SJCRH30 (cell line): ENCODE measurements around the gene SMIM21. TPM values are rescaled to one million over a fixed set of nuclear protein-coding genes. Genes with fewer than 3 reads are reported as not detected.

Experiments
- DNase-seq, 2 experiments: peaks; one replicate each; pipeline ENCODE4 v3.0.0-alpha.2; 2015 to 2020
- H3K27ac ChIP-seq: fragments of 250-450 bp; sonication (Bioruptor Pico); 2 replicates; pipeline ENCODE4 v1.5.1; 2020; ENCODE audit warnings: mild to moderate bottlenecking, moderate library complexity
- H3K27me3 ChIP-seq: fragments of 250-450 bp; sonication (Bioruptor Pico); 2 replicates; pipeline ENCODE4 v1.5.1; 2020; ENCODE audit warnings: mild to moderate bottlenecking, moderate library complexity
- H3K36me3 ChIP-seq: fragments of 250-450 bp; sonication (Bioruptor Pico); 2 replicates; pipeline ENCODE4 v1.5.1; 2020; ENCODE audit warnings: mild to moderate bottlenecking, moderate library complexity
- H3K4me1 ChIP-seq: fragments of 250-450 bp; sonication (Bioruptor Pico); 2 replicates; pipeline ENCODE4 v1.5.1; 2020; ENCODE audit warnings: mild to moderate bottlenecking, moderate library complexity
- H3K4me3 ChIP-seq: fragments of 250-450 bp; sonication (Bioruptor Pico); 2 replicates; pipeline ENCODE4 v1.5.1; 2020; ENCODE audit warnings: mild to moderate bottlenecking, moderate library complexity
- H3K9me3 ChIP-seq: fragments of 250-450 bp; sonication (Bioruptor Pico); replicated peaks from 2 replicates; pipeline ENCODE4 v1.5.1; 2020; ENCODE audit warnings: mild to moderate bottlenecking, moderate library complexity
- total RNA-seq: library from RNA; depleted of rRNA; stranded (reverse); fragments of >200 nt; shearing (Covaris generic); gene quantifications from 2 replicates; pipeline ENCODE4 v1.2.3, GENCODE V29; 2014; rRNA removed

Gene SMIM21
- total RNA-seq: not detected in 2 replicates

DNA sequence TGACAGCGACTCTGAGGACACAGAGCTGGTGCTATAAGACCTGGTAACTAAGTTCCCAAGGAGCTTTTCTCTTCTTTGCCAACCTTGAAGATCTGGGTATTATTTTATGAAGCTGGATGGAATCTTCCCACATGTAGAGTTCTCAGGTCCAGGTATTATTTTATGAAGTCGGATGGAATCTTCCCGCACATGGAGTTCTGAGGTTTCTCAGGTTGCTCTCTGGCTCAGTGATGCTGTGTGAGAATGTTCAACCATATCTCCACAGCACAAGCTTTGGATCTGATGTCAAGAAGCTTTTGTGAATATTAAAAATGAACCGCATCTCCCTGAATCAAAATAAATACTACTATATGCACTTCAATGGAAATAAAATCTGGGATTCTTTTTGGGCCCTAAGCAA lies at the start of gene SMIM21:
Gene SMIM21 (minus strand): TSS at position 101 of the 400 bp plus-strand sequence. CDS start 140 bp downstream, outside the sequence.
- H3K27ac ChIP-seq: no peak within 1 kb of the TSS
- H3K9me3 ChIP-seq: no peaks in the 10 kb centered on the region
- H3K27me3 ChIP-seq: no peaks in the 10 kb centered on the region
- H3K36me3 ChIP-seq: no peaks in the 10 kb centered on the region
- H3K4me3 ChIP-seq: no peak within 1 kb of the TSS
- H3K4me1 ChIP-seq: no peaks in the 10 kb centered on the region
- no peak for DNase-seq

DNA sequence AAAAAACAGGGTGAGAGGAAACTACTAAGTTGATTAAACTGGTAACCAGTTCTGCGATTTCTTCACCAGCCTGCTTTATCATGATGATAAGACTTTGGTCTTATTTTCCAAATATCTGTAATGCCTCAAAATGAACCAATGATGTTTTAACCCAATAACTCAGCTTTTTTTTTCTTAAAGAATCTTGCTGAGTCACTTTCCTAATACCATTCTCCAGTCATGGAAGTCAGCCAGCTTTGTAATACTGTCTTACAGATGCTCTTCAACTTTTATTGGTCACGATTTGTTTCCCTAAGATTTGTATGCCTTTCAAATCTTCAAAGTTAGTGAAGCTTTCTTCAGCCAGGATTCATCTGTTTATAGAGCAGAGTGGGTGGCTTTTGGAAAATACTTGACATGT lies 47.7 kb upstream of the SMIM21 start:
- Histone ChIP-seq H3K36me3 (no peaks in the 10 kb centered on the region), H3K27ac (no peak overlapping the region), H3K4me3 (no peak overlapping the region), H3K27me3 (no peaks in the 10 kb centered on the region), H3K9me3 (no peaks in the 10 kb centered on the region), H3K4me1 (peaks cover 16% of the 10 kb centered on the region)
- no peak for DNase-seq

DNA sequence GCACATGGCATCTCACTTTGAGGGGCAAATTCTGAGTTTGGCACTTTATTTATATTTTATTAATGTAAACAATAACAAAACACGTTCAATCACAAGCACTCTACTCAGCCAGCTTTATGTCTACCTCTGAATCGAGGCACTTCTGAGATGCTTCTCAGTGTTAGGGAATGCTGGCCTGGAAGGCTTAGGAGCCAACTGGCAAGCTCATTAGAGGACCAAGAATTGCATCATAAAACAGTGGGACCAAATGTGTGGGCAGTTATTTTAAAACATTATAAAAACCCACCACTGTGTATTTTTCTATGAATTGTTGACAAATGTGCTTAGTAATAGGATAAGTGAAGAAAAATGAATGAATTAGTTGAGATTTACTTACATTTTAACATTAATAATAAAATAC lies 46.8 kb upstream of the SMIM21 start:
- Histone ChIP-seq H3K36me3 (no peaks in the 10 kb centered on the region), H3K9me3 (no peaks in the 10 kb centered on the region), H3K4me1 (peaks cover 16% of the 10 kb centered on the region), H3K27ac (peak overlapping the region; percentile 94), H3K4me3 (no peak overlapping the region), H3K27me3 (no peaks in the 10 kb centered on the region)
- DNase-seq: no peak

DNA sequence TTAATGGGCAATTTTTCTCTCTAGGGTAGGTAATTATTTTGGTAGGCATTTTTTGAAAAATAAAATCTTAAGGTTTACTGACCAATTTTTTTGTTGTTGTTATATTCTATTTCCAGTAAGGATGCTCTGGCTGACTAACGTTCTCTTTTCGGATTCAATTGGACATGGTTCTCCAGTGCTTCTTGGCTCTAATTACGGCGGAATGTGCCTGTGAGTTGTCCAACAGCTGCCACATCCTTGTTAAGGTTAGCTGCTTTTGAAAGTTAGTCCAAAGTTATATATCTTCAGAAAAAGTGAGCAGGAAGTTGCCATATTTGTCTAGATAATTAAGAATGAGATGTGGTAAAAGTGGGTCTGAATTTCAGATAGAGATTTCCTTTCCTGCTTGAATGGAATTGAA lies 45.8 kb upstream of the SMIM21 start:
- no peaks in the 10 kb centered on the region for H3K27me3 ChIP-seq
- H3K36me3 ChIP-seq: no peaks in the 10 kb centered on the region
- peak; percentile 60 to 81 for DNase-seq
- no peaks in the 10 kb centered on the region for H3K9me3 ChIP-seq
- H3K4me1 ChIP-seq: peaks cover 16% of the 10 kb centered on the region
- peak overlapping the region; percentile 37 for H3K4me3 ChIP-seq
- peak overlapping the region; percentile 94 for H3K27ac ChIP-seq

DNA sequence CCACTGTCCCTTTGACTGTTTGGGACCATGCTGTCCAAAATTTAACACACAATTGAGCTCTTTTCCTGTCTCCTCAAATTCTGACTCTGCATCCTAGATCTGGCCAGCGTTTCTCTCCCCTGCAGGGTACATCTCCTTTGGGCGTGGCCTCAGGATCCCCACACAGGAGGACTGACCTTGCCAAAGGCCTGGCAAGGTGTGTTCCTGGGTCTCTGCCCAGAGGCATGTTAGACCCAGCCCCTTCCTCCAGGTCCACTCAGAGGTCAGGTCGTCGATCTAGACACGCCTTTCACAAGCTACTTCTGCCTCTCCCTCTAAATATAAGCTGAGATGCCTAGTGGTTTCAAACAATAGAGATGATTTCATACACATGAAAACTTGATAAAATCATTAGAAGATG lies 45.4 kb upstream of the SMIM21 start:
- Histone ChIP-seq H3K27me3 (no peaks in the 10 kb centered on the region), H3K4me1 (peaks cover 16% of the 10 kb centered on the region), H3K27ac (peak overlapping the region; percentile 94), H3K4me3 (peak overlapping the region; percentile 37), H3K36me3 (no peaks in the 10 kb centered on the region), H3K9me3 (no peaks in the 10 kb centered on the region)
- DNase-seq: peak; percentile 55 to 65

DNA sequence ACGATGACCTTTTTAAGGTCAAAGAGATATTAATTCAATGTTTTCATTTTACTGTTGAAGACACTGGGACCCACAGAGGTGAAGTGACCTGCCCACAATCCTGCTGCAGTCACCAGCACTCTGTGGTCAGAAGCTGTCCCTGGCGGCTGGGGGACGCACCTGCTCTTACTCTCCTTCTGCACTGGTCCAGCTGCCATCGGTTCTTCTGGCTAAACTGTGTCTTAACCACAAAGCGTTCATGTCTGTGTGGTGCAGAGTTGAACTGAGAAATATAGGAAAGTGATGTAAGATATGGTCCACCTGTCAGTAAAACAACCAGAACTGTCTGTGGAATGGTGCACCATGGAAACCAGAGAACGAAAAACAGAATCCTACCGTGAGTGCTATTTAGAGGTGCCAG lies 44.9 kb upstream of the SMIM21 start:
- Histone ChIP-seq H3K4me1 (peaks cover 16% of the 10 kb centered on the region), H3K27me3 (no peaks in the 10 kb centered on the region), H3K4me3 (peak overlapping the region; percentile 37), H3K36me3 (no peaks in the 10 kb centered on the region), H3K9me3 (no peaks in the 10 kb centered on the region), H3K27ac (peak overlapping the region; percentile 94)
- DNase-seq: peak; percentile 65 to 76

DNA sequence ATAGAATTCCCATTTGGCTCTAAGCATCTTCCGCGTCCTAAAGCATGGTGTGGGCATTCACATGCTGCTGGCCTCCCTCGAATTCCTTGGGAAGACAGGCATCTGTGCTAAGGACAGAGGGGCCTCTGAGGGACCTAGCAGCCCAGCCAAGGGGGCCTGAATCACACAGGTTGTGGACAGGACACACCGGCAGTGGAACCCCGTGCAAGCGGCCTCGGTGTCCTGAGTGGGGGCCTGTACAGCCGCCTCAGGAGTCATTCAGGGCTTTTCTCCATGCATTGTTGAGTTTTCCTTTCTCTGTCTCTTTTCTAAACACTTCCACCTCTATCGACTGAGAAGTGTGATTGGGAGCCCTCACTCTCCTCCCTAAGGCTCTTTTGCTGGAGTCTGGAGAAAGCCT lies 44.3 kb upstream of the SMIM21 start:
- H3K27ac ChIP-seq: peak overlapping the region; percentile 94

DNA sequence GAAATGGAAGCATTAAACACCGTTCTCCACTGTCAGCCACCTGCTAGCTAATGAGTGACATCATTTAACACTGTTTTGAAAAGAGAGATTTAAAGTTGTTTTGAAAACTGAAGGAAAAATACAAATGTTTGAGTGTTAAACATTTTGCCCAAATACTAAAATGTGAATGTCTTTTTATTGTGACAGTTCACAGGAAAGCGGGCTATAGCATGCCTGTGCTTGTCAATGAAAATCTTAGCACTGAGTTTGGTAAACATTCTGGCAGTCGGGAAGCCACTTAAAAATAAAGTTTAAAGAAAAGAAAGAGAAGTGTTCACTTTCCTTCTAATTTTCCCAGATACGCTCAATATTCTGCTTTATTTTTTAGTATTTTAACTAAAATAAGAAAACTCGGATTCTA lies 40.3 kb upstream of the SMIM21 start:
- Histone ChIP-seq H3K4me3 (no peak overlapping the region), H3K4me1 (peaks cover 7% of the 10 kb centered on the region; the same call in 1 of the 2 replicates), H3K36me3 (no peaks in the 10 kb centered on the region), H3K9me3 (no peaks in the 10 kb centered on the region), H3K27ac (no peak overlapping the region), H3K27me3 (no peaks in the 10 kb centered on the region)
- DNase-seq: no peak

More for the DNA sequence above, 44.3 kb upstream of the SMIM21 start:
- Histone ChIP-seq H3K4me3 (no peak overlapping the region), H3K4me1 (peaks cover 16% of the 10 kb centered on the region), H3K27me3 (no peaks in the 10 kb centered on the region), H3K9me3 (no peaks in the 10 kb centered on the region), H3K36me3 (no peaks in the 10 kb centered on the region)
- no peak for DNase-seq

DNA sequence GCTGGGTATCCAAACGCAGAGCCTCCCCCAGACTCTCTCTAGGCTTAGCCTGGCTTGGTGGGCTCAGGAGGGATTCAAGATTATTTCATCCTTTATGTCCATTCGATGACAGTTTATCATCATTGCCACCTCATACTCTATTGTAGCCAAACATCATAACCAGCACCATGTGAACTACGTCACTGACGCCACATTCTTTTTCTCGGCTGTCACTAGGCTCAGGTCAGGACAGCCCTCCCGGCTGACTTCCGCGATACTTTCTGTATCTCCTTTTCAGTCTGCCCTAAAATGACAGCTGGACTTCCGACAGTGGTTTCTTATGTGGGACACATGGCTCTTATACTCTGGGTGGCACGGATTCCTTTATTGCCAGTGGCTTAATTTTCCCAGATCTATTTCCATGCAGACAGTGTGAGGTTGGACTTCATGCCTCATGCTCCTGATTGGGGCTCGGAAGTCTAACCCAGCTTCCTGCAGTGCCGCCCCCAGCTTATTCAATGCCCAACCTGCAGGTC lies 39.8 kb upstream of the SMIM21 start:
- Histone ChIP-seq H3K4me1 (0 out of 2 replicates have a peak, but pooled peaks cover 5% of the 10 kb centered on the region), H3K36me3 (no peaks in the 10 kb centered on the region), H3K27ac (no peak overlapping the region), H3K4me3 (no peak overlapping the region), H3K27me3 (no peaks in the 10 kb centered on the region), H3K9me3 (no peaks in the 10 kb centered on the region)
- DNase-seq: peak in 1 of 2 experiments; percentile 13

DNA sequence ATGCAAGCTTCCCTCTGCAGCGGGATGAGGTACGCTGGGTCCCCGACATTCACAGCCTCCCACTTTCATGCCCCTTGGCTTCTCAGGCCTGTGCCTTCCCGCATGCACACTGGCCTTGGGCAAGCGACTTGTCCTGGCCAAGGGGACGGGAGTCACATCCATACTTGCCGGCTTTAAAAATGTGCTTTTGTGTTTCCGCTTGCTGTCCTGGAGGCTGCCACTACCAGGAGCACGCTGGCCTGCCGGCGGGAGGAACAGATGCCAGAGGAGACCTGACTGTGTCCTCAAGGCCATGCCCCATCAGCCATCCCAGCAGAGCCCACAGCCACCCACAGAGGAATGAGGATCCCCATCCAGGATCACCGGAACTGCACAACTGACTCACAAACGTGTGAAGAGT lies 36.9 kb upstream of the SMIM21 start:
- H3K27me3 ChIP-seq: no peaks in the 10 kb centered on the region
- H3K36me3 ChIP-seq: no peaks in the 10 kb centered on the region
- no peak overlapping the region for H3K27ac ChIP-seq
- no peak overlapping the region for H3K4me3 ChIP-seq
- H3K9me3 ChIP-seq: no peaks in the 10 kb centered on the region
- DNase-seq: no peak
- H3K4me1 ChIP-seq: no peaks in the 10 kb centered on the region

DNA sequence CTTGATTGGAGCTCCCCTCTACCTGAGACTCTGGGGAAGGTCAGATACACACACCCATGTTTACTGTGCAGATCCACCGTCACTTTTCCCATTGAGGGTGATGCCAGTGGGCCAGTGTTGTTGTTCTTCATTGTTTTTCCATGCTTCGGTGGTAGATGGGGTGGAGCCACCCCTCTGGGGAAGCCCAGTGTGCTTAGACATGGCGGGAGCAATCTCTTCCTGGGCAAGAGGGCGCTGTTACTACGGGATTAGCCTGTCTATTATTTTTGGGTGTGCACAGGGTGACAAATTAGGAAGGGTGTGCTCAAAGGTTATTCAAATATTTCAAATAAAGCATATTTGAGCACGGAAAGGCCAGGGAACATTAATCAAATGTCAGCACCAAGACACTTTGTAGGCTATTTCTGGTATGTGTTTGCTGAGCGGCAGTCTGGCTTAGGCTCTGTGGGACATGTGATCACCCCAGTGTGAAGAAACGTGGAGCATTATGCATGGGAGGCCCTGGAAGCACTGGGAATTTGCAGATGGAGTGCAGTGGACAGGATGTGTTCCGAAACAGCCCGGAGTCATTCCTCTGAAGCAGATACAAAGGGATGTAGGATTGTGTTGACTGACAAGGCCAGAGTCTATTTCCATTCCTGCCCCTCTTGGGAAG lies 34.8 kb upstream of the SMIM21 start:
- Histone ChIP-seq H3K4me1 (no peaks in the 10 kb centered on the region), H3K36me3 (no peaks in the 10 kb centered on the region), H3K4me3 (no peak overlapping the region), H3K9me3 (no peaks in the 10 kb centered on the region), H3K27ac (no peak overlapping the region), H3K27me3 (no peaks in the 10 kb centered on the region)
- no peak for DNase-seq

DNA sequence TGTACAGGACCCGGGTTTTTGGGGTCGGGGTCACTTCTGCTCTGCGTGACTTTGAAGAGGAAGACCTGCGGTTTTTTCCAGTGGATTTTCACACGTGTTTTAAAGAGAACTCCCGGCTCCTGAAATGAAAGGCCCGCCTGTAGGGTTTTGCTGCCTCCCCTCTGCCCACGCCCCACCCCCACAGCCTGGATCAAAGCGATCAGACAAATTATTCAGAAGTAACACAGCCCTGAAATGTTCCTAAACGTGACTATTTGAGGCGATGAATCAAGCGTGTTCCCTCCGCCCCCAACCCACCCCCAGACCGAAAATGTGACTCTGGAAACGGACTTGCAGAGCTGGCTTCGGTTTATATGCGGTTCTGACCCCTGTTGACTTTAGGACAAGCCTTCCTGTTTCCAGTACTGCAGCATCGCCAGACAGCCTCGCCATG lies 28.7 kb upstream of the SMIM21 start:
- H3K27ac ChIP-seq: no peak overlapping the region
- no peak for DNase-seq
- no peaks in the 10 kb centered on the region for H3K9me3 ChIP-seq
- H3K4me1 ChIP-seq: no peaks in the 10 kb centered on the region
- no peak overlapping the region for H3K4me3 ChIP-seq
- no peaks in the 10 kb centered on the region for H3K36me3 ChIP-seq
- H3K27me3 ChIP-seq: no peaks in the 10 kb centered on the region

DNA sequence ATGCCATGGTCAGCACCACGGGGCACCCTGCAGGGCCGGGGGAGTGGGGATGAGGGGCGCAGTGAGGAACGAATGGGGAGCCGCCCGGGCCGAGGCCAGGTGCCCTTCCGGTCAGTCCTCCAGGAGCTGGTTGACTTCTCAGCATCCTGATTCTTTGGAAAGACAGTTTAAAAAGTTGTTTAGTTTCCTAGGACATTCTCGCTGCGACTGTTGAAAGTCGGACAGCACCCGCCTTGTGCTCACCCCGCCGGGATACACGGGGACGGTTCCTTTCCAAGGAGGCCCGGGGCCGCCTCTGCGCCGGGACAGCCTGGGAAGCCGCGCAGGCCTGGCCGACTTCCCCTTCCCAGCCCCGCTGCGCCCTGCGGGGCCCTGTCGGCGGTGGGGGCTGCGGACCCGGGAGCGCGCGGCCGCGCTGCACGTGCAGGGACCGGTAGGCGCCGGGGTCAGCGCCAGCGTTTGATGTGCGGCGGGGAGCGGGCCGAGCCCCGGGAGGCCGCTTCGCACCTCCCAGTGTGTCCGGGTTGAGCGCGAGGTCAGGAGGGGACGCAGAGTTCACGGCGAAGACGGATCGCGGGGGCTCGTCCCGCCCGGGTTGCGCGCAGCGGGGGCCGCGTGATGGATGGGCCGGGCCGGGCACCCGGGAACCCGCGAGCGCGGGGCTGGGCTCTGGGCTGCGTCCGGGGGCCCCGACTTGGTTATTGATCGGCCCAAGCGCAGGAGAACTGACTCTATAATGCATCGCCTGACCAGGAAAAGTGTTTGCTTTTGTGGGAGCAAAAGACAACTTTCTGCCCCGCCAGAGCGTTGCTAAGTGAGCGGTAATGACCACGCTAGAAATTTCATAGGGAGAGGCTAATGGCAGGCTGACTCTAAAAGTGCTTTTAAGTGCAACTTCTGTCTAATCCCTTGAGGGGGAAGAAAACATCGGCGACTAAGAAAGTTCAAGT lies 28.0 kb upstream of the SMIM21 start:
- Histone ChIP-seq H3K27me3 (no peaks in the 10 kb centered on the region), H3K9me3 (no peaks in the 10 kb centered on the region), H3K4me3 (no peak overlapping the region), H3K36me3 (no peaks in the 10 kb centered on the region), H3K27ac (no peak overlapping the region), H3K4me1 (no peaks in the 10 kb centered on the region)
- DNase-seq: no peak

DNA sequence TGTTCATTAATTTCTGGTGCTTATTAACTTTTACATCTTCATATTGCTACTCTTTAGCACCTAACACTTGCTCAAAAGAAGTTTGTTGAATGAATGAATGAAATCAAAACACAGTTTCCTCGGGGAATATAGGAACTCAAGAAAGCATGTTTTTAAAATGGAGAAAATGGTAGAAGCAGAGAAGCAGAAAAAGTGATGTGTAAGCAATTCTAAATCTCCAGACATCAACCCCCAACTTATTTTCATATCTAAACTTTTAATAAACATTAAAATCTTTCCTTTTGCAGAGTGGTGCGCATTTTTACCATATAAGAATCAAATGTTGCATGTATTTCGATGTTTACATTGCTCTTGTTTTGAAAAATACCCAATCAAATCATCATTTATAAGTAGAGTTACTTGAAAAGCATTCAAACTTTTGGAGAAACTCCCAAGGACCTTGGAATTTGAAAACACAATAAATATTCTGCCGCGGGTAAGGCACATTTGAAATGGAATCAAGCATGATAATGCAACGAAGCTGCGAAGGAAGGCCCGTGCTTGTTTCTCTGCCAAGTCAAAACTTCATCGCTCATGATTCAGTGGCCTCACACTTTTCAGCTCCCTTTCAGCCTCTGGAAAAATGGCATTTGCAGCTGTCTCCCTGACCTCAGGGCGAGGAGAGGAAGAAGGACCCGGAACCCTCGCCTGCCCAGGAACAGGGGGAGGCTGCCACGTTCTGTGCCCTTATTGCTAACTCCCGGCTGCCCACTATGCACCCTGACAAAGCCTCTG lies 26.7 kb upstream of the SMIM21 start:
- Histone ChIP-seq H3K27ac (no peak overlapping the region), H3K36me3 (no peaks in the 10 kb centered on the region), H3K9me3 (no peaks in the 10 kb centered on the region), H3K4me1 (no peaks in the 10 kb centered on the region), H3K4me3 (no peak overlapping the region), H3K27me3 (no peaks in the 10 kb centered on the region)
- peak in 1 of 2 experiments; percentile 36 for DNase-seq
